ENCODE results near the gene ARHGAP22. TPM values are rescaled to one million over a fixed set of nuclear protein-coding genes. Genes with fewer than 3 reads are reported as not detected.
A peak's percentile ranks its signal among the peaks of the same experiment; 100 is the strongest.

ARHGAP22 gene
- total RNA-seq, 1 donor from 2014 or later, result 5.1 TPM

DNA sequence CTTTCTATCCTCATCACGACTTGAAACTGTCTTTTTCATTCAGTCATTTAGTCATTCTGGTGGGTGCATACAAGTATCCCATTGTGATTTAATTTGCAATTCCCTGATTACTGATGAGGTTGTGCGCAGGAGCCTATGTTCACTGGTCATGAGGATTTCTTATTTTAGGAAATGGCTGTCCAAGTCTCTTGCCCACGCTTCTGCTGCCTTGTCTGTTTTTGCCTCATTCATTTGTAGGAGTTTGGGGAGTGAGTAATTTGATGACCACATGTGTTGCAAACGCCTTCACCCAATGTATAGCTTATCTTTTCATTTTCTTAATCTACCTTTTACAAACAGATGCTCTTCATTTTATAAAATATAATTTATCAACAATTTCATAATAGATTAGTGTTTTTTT, 127.3 kb downstream of the ARHGAP22 start:
- Mint-ChIP-seq H3K27ac (no peak overlapping the region), H3K4me3 (no peak overlapping the region), H3K27me3 (peaks cover 3% of the 10 kb centered on the region), H3K9me3 (peaks cover 7% of the 10 kb centered on the region), H3K36me3 (no peaks in the 10 kb centered on the region), H3K4me1 (ENCODE audit: unreplicated experiment) (peaks cover 10% of the 10 kb centered on the region)
- TF ChIP-seq, protein P1, sequence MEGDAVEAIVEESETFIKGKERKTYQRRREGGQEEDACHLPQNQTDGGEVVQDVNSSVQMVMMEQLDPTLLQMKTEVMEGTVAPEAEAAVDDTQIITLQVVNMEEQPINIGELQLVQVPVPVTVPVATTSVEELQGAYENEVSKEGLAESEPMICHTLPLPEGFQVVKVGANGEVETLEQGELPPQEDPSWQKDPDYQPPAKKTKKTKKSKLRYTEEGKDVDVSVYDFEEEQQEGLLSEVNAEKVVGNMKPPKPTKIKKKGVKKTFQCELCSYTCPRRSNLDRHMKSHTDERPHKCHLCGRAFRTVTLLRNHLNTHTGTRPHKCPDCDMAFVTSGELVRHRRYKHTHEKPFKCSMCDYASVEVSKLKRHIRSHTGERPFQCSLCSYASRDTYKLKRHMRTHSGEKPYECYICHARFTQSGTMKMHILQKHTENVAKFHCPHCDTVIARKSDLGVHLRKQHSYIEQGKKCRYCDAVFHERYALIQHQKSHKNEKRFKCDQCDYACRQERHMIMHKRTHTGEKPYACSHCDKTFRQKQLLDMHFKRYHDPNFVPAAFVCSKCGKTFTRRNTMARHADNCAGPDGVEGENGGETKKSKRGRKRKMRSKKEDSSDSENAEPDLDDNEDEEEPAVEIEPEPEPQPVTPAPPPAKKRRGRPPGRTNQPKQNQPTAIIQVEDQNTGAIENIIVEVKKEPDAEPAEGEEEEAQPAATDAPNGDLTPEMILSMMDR (conservative IDR thresholded peaks at IDR 0.05), result no peak
- DNase-seq (ENCODE audit: extremely low spot score, unreplicated experiment), result no peak

DNA sequence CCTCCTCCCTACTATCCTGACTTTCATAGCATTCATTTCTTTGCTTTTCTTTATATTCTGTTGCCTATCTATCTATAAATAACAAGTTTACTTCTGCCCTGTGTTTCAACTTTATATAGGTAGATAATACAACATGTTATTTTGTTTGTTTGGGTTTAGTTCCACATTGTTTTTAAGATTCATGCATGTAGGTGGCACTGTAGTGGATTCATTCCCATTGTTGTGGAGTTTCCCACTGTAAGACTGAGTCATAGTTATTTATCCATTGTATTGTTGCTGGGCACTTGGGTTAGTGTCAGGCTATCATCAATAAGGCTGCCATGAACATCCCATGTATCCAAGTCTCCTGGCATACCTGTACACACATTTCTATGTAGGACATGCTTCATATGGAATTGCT, 127.7 kb downstream of the ARHGAP22 start:
- Mint-ChIP-seq H3K4me3 (no peak overlapping the region), H3K27ac (no peak overlapping the region), H3K9me3 (peaks cover 7% of the 10 kb centered on the region), H3K36me3 (no peaks in the 10 kb centered on the region), H3K27me3 (peaks cover 3% of the 10 kb centered on the region), H3K4me1 (ENCODE audit: unreplicated experiment) (peaks cover 10% of the 10 kb centered on the region)
- DNase-seq (ENCODE audit: extremely low spot score, unreplicated experiment), result no peak
- TF ChIP-seq, protein P1 (conservative IDR thresholded peaks at IDR 0.05), result no peak

DNA sequence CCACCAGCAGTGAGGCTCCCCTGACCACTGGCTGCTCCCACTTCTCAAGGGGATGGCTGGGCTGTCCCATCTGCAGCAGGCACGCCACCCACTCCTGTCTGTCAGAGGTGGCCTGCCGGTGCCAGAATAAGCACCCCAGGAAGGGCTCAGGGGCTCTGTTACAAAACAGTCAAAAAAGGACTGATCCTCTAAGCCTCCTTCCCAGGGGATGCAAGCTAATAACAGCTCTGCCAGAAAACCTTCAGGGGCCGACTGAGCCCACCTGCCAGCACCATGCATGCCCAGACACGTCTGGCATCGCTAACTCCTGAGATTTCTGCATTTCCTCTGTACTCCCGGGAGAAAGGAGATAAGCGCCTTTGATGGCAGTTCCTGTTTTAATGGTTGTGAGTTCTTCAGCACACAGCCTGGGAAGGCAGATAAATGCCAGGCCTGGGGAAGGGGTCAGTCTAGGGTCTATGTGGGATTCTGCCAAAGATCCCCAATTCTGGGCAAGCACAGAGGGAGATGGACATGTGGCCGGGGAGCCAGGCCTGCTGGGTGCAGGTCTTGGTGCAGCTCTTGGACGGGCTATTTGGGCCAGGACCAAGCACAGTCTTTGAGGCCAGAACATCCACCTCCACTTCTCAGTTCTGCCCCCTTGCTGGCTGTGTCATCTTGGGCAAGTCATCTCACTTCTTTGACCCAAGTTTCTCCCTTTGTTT, 128.4 kb downstream of the ARHGAP22 start:
- no peak overlapping the region for H3K4me3 Mint-ChIP-seq
- peaks cover 3% of the 10 kb centered on the region for H3K27me3 Mint-ChIP-seq
- no peak for DNase-seq (ENCODE audit: extremely low spot score, unreplicated experiment)
- H3K4me1 Mint-ChIP-seq (ENCODE audit: unreplicated experiment), result peaks cover 10% of the 10 kb centered on the region
- no peaks in the 10 kb centered on the region for H3K36me3 Mint-ChIP-seq
- H3K9me3 Mint-ChIP-seq, result peaks cover 7% of the 10 kb centered on the region
- no peak overlapping the region for H3K27ac Mint-ChIP-seq
- TF ChIP-seq, protein P1 (conservative IDR thresholded peaks at IDR 0.05), result no peak

DNA sequence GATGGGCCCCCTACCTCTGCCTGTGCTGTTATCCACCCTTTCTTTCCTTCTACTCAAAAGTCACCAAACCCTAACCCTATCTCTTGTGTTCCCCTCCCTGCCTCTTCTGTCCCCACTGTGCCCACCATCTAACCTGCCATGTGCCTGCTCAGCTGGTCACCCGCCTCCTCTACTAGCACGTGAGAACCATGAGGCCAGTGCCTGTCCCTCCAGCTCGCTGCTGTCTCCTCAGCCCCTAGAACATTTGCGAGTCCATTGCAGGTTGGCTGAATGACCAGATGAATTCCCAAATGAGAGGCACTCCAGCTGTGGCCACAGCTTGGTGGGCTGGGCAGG, 129.0 kb downstream of the ARHGAP22 start:
- peaks cover 10% of the 10 kb centered on the region for H3K4me1 Mint-ChIP-seq (ENCODE audit: unreplicated experiment)

DNA sequence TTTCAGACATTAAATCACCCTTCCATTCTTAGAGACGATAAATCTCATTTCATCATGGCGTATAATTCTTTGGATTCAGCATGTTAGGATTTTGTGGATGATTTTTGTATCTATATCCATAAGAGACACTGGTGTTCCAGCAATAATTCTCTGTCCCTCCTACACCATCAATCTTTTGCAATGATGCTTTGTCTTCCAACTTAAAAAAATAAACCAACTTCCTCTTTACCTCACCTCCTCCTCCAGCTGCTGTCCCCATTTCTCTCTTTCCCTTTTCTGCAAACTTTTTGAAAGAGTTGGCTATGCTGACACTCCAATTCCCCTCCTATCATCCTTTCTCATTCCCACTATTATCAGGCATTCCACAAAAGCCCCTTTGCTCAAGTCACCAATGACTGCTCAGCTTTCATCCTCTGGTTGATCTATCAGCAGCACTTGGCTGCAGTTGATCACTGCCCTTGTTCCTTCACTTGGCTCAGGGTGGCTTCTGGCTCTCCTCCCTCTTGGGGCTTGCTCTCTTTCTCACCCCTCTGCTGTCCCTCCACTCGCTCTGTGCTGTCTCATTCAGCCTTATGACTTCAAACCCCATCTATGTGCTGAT, 130.0 kb downstream of the ARHGAP22 start:
- peaks cover 1% of the 10 kb centered on the region for H3K27me3 Mint-ChIP-seq
- H3K4me1 Mint-ChIP-seq (ENCODE audit: unreplicated experiment), result peaks cover 12% of the 10 kb centered on the region
- H3K36me3 Mint-ChIP-seq, result no peaks in the 10 kb centered on the region
- H3K4me3 Mint-ChIP-seq, result no peak overlapping the region
- H3K9me3 Mint-ChIP-seq, result peaks cover 7% of the 10 kb centered on the region
- DNase-seq (ENCODE audit: extremely low spot score, unreplicated experiment), result no peak
- TF ChIP-seq, protein P1 (conservative IDR thresholded peaks at IDR 0.05), result no peak
- no peak overlapping the region for H3K27ac Mint-ChIP-seq

More for the DNA sequence above, 129.0 kb downstream of the ARHGAP22 start:
- H3K27me3 Mint-ChIP-seq, result peaks cover 3% of the 10 kb centered on the region
- TF ChIP-seq, protein P1 (conservative IDR thresholded peaks at IDR 0.05), result no peak
- H3K4me3 Mint-ChIP-seq, result no peak overlapping the region
- H3K36me3 Mint-ChIP-seq, result no peaks in the 10 kb centered on the region
- peak; percentile 50 for DNase-seq (ENCODE audit: extremely low spot score, unreplicated experiment)
- no peak overlapping the region for H3K27ac Mint-ChIP-seq
- H3K9me3 Mint-ChIP-seq, result peaks cover 7% of the 10 kb centered on the region
